Effector CD4-positive, alpha-beta T cell (primary cell): ENCODE results near the gene BLOC1S4.
"Not testable (repeated sequence)": the region's sequence is repeated elsewhere in the genome, so short reads cannot be mapped to it uniquely, and the experiment has no call there.

Source experiments
- DNase-seq: peaks from one replicate; pipeline ENCODE4 v3.0.0-alpha.2; 2020
- total RNA-seq: gene quantifications from one replicate; lab custom pipeline; 2026; lab: John Stamatoyannopoulos, UW

Gene BLOC1S4
- 35.6 reads per million, percentile 60 among the genes with 10 or more reads in this experiment for total RNA-seq

GRCh38 chr4:6716018-6716911, at the start of gene BLOC1S4:
BLOC1S4 (plus strand) TSS chr4:6716174; CDS start chr4:6716210, 36 bp downstream.
- DNase-seq = peak; percentile 84

GRCh38 chr4:6668391-6668790, 47.6 kb upstream of the BLOC1S4 start:
- no peak for DNase-seq

GRCh38 chr4:6671648-6672047, 44.3 kb upstream of the BLOC1S4 start:
- DNase-seq = no peak

GRCh38 chr4:6672131-6672530, 43.8 kb upstream of the BLOC1S4 start:
- no peak for DNase-seq

- DNase-seq = not testable (repeated sequence)
These were observed 43.3 kb upstream of the BLOC1S4 start for GRCh38 chr4:6672541-6673190.

- not testable (repeated sequence) for DNase-seq
These were observed 42.7 kb upstream of the BLOC1S4 start for GRCh38 chr4:6673191-6673659.

- DNase-seq = peak; percentile 94
These were observed 42.1 kb upstream of the BLOC1S4 start for GRCh38 chr4:6673660-6674499.

GRCh38 chr4:6674500-6675149, 41.3 kb upstream of the BLOC1S4 start:
- DNase-seq = peak; percentile 56

- DNase-seq = no peak
These were observed 39.0 kb upstream of the BLOC1S4 start for GRCh38 chr4:6676722-6677558.

- no peak for DNase-seq
These were observed 35.5 kb upstream of the BLOC1S4 start for GRCh38 chr4:6680372-6681034.

- no peak for DNase-seq
These were observed 34.8 kb upstream of the BLOC1S4 start for GRCh38 chr4:6681191-6681590.

- DNase-seq = no peak
These were observed 32.9 kb upstream of the BLOC1S4 start for GRCh38 chr4:6682862-6683590.

- DNase-seq = no peak
These were observed 31.3 kb upstream of the BLOC1S4 start for GRCh38 chr4:6684656-6685055.

- no peak for DNase-seq
These were observed 29.7 kb upstream of the BLOC1S4 start for GRCh38 chr4:6686104-6686787.

- DNase-seq = no peak
These were observed 27.8 kb upstream of the BLOC1S4 start for GRCh38 chr4:6687947-6688878.

GRCh38 chr4:6688879-6689505, 27.0 kb upstream of the BLOC1S4 start:
- peak; percentile 64 for DNase-seq

- DNase-seq = no peak
These were observed 26.4 kb upstream of the BLOC1S4 start for GRCh38 chr4:6689506-6689960.

- DNase-seq = no peak
These were observed 23.6 kb upstream of the BLOC1S4 start for GRCh38 chr4:6692379-6692778.
